GM19395 (cell line): ENCODE results near the gene RHBDD3.
"Not testable (repeated sequence)": the region's sequence is repeated elsewhere in the genome, so short reads cannot be mapped to it uniquely, and the experiment has no call there.

ENCODE experiments used
- ATAC-seq: cut with Tn5 transposase; IDR thresholded peaks from one replicate; pipeline ENCODE4 v1.9.1; 2021; ENCODE audit warnings: mild to moderate bottlenecking, moderate library complexity; ENCODE audit not compliant: unreplicated experiment

RHBDD3 gene

GRCh38 chr22:29219881-29220670 lies 47.7 kb downstream of the RHBDD3 start:
- no peak for ATAC-seq

GRCh38 chr22:29219409-29219782 lies 48.4 kb downstream of the RHBDD3 start:
- ATAC-seq = not testable (repeated sequence)

GRCh38 chr22:29218758-29219408 lies 48.9 kb downstream of the RHBDD3 start:
- no peak for ATAC-seq

GRCh38 chr22:29217827-29218757 lies 49.7 kb downstream of the RHBDD3 start:
- no peak for ATAC-seq

- no peak for ATAC-seq
These were observed 50.7 kb downstream of the RHBDD3 start for GRCh38 chr22:29216873-29217666.

- no peak for ATAC-seq
These were observed 51.5 kb downstream of the RHBDD3 start for GRCh38 chr22:29216011-29216872.

GRCh38 chr22:29215012-29215860 lies 52.5 kb downstream of the RHBDD3 start:
- ATAC-seq = no peak

- no peak for ATAC-seq
These were observed 53.5 kb downstream of the RHBDD3 start for GRCh38 chr22:29214232-29214631.

GRCh38 chr22:29213493-29213892 lies 54.3 kb downstream of the RHBDD3 start:
- no peak for ATAC-seq

- no peak for ATAC-seq
These were observed 55.0 kb downstream of the RHBDD3 start for GRCh38 chr22:29212743-29213142.

GRCh38 chr22:29211466-29211865 lies 56.3 kb downstream of the RHBDD3 start:
- ATAC-seq = no peak

GRCh38 chr22:29211066-29211465 lies 56.7 kb downstream of the RHBDD3 start:
- no peak for ATAC-seq
